GM23338 (cell line): ENCODE data around the gene THOC2. TPM values are rescaled to one million over a fixed set of nuclear protein-coding genes. Genes with fewer than 3 reads are reported as not detected.
A peak's percentile ranks its signal among the peaks of the same experiment; 100 is the strongest.
"Not testable (repeated sequence)": the region's sequence is repeated elsewhere in the genome, so short reads cannot be mapped to it uniquely, and the experiment has no call there.

ENCODE experiments used
- ATAC-seq: fragments of 200-7000 bp; cut with Tn5 transposase; 3 replicates; pipeline ENCODE4 v1.9.1; 2020
- DNase-seq: peaks from one replicate; pipeline ENCODE4 v3.0.0-alpha.2; 2015; ENCODE audit warnings: low spot score
- H2AFZ ChIP-seq: fragments of 200-600 bp; sonication (generic); 2 replicates; pipeline ENCODE4 v1.8.0; 2016; ENCODE audit warnings: antibody characterized with exemption, mild to moderate bottlenecking, moderate library complexity
- H3F3A ChIP-seq: fragments of 200-600 bp; sonication (generic); replicated peaks from 2 replicates; pipeline ENCODE4 v1.8.0; 2017; ENCODE audit warnings: antibody characterized with exemption, mixed run types, low read depth
- H3K27ac ChIP-seq: fragments of 200-600 bp; sonication (generic); 2 replicates; pipeline ENCODE4 v1.6.1; 2016; ENCODE audit warnings: low read depth
- H3K27me3 ChIP-seq: fragments of 200-600 bp; sonication (generic); 2 replicates; pipeline ENCODE4 v1.8.0; 2016; ENCODE audit warnings: mild to moderate bottlenecking, mixed run types, moderate library complexity; ENCODE audit not compliant: insufficient read depth
- H3K36me3 ChIP-seq: fragments of 200-600 bp; sonication (generic); 2 replicates; pipeline ENCODE4 v1.8.0; 2016; ENCODE audit warnings: mild to moderate bottlenecking; ENCODE audit not compliant: insufficient read depth
- H3K4me1 ChIP-seq: fragments of 200-600 bp; sonication (generic); 2 replicates; pipeline ENCODE4 v1.8.0; 2016; ENCODE audit warnings: mild to moderate bottlenecking, moderate library complexity; ENCODE audit not compliant: insufficient read depth
- H3K4me2 ChIP-seq: fragments of 200-600 bp; sonication (generic); 2 replicates; pipeline ENCODE4 v1.7.1; 2017; ENCODE audit warnings: mixed run types
- H3K4me3 ChIP-seq: fragments of 200-600 bp; sonication (generic); 2 replicates; pipeline ENCODE4 v1.6.1; 2016; ENCODE audit warnings: mixed run types
- H3K79me2 ChIP-seq: fragments of 200-600 bp; sonication (generic); replicated peaks from 2 replicates; pipeline ENCODE4 v1.8.0; 2017; ENCODE audit warnings: mild to moderate bottlenecking; ENCODE audit not compliant: insufficient read depth
- H3K9me2 ChIP-seq: fragments of 200-600 bp; sonication (generic); 2 replicates; pipeline ENCODE4 v1.8.0; 2017; ENCODE audit not compliant: insufficient read depth
- H4K20me1 ChIP-seq: fragments of 200-600 bp; sonication (generic); replicated peaks from 2 replicates; pipeline ENCODE4 v1.8.0; 2017; ENCODE audit warnings: mild to moderate bottlenecking; ENCODE audit not compliant: insufficient read depth
- H3K27ac Mint-ChIP-seq: 2 replicates; pipeline ENCODE4 v1.8.0; 2020; ENCODE audit warnings: inconsistent platforms, mild to moderate bottlenecking, moderate library complexity, mixed read lengths
- H3K27me3 Mint-ChIP-seq: 3 replicates; pipeline ENCODE4 v1.8.0; 2022; ENCODE audit warnings: low read depth, mild to moderate bottlenecking, moderate library complexity, mixed read lengths, inconsistent platforms; ENCODE audit not compliant: insufficient read depth, poor library complexity
- H3K36me3 Mint-ChIP-seq: 3 replicates; pipeline ENCODE4 v1.8.0; 2021; ENCODE audit warnings: low read depth, mild to moderate bottlenecking, inconsistent platforms, moderate library complexity, mixed read lengths
- H3K4me1 Mint-ChIP-seq: 3 replicates; pipeline ENCODE4 v1.8.0; 2020; ENCODE audit warnings: mild to moderate bottlenecking, inconsistent platforms, mixed read lengths
- H3K4me3 Mint-ChIP-seq: 3 replicates; pipeline ENCODE4 v1.8.0; 2021; ENCODE audit warnings: moderate library complexity, mild to moderate bottlenecking, inconsistent platforms, mixed read lengths
- H3K9me3 Mint-ChIP-seq: 3 replicates; pipeline ENCODE4 v1.8.0; 2020; ENCODE audit warnings: moderate library complexity, mild to moderate bottlenecking, inconsistent platforms, mixed read lengths
- CREB1 ChIP-seq: fragments of 250-450 bp; sonication (Bioruptor Pico); IDR thresholded peaks from 2 replicates; pipeline ENCODE4 v1.5.0; 2020; ENCODE audit warnings: low read depth, mild to moderate bottlenecking, moderate library complexity
- ETS1 ChIP-seq: IDR thresholded peaks from 2 replicates; pipeline ENCODE4 v1.6.1; 2016; ENCODE audit warnings: antibody characterized with exemption
- POLR2AphosphoS5 ChIP-seq: IDR thresholded peaks from 2 replicates; pipeline ENCODE4 v1.6.1; 2016; ENCODE audit warnings: antibody characterized with exemption, low read depth
- REST ChIP-seq: IDR thresholded peaks from one replicate; pipeline ENCODE4 v1.6.1; 2018; ENCODE audit warnings: antibody characterized with exemption; ENCODE audit not compliant: unreplicated experiment
- long read RNA-seq: library from polyadenylated mRNA; unstranded; transcript quantifications from one replicate; pipeline ENCODE4 v2.0.0, GENCODE V29; 2020; ENCODE audit not compliant: unreplicated experiment
- polyA plus RNA-seq: library from polyadenylated mRNA; unstranded; fragments of >200 nt; fragmentation: Nextera tagmentation; extraction: Ambion mirVana; gene quantifications from 2 replicates; pipeline ENCODE4 v1.2.1, GENCODE V29; 2016
- total RNA-seq: library from RNA; depleted of rRNA; stranded (reverse); fragments of >200 nt; shearing (Covaris generic); gene quantifications from 2 replicates; pipeline ENCODE4 v1.2.3, GENCODE V29; 2014; rRNA removed

The THOC2 gene
- total RNA-seq = 86.6 and 92.4 TPM in 2 replicates
- 103 and 138 TPM in 2 replicates for polyA plus RNA-seq
- long read RNA-seq, partial matches to known transcripts = 33 of 38 reads
- long read RNA-seq, other reads (novel, unspliced or antisense) = 4 of 38 reads

GRCh38 chrX:123732670-123733363 is at the start of gene THOC2:
TSS of gene THOC2 (minus strand) at chrX:123733052. CDS start at chrX:123733022, 30 bp downstream.
- H3K36me3 Mint-ChIP-seq = peaks cover 11% of the 10 kb centered on the region
- H3K27me3 ChIP-seq = no peaks in the 10 kb centered on the region
- peaks cover 5% of the 10 kb centered on the region; the same call in 1 of the 2 replicates for H3K4me1 ChIP-seq
- DNase-seq (peak; percentile 72), ATAC-seq (peak; percentile 91)
- peak within 1 kb of the TSS; percentile 25 for H2AFZ ChIP-seq
- peak within 1 kb of the TSS; percentile 95 for H3K27ac Mint-ChIP-seq
- peaks cover 11% of the 10 kb centered on the region; the same call in 1 of the 2 replicates for H4K20me1 ChIP-seq
- H3K36me3 ChIP-seq = no peaks in the 10 kb centered on the region
- H3K9me2 ChIP-seq = no peaks in the 10 kb centered on the region
- peaks cover 50% of the 10 kb centered on the region for H3K79me2 ChIP-seq
- H3K4me2 ChIP-seq = peak within 1 kb of the TSS; percentile 85
- H3K9me3 Mint-ChIP-seq = peaks cover 15% of the 10 kb centered on the region
- H3K4me1 Mint-ChIP-seq = peaks cover 8% of the 10 kb centered on the region; the same call in 2 of the 3 replicates
- H3K4me3 ChIP-seq = peak within 1 kb of the TSS; percentile 78
- peaks cover 7% of the 10 kb centered on the region for H3K27me3 Mint-ChIP-seq
- no peaks in the 10 kb centered on the region for H3F3A ChIP-seq
- 0 out of 2 replicates have a peak within 1 kb of the TSS, but pooled peaks have one; percentile 45 for H3K27ac ChIP-seq
- peak within 1 kb of the TSS; percentile 92 for H3K4me3 Mint-ChIP-seq
- TF ChIP-seq ETS1 = 0 out of 2 replicates have a peak, but pooled peaks have one; percentile 32
- no peak for TF ChIP-seq CREB1
- TF ChIP-seq REST = no peak
- TF ChIP-seq POLR2AphosphoS5 = peak; percentile 74

GRCh38 chrX:123781786-123782185 is 48.9 kb upstream of the THOC2 start:
- not testable (repeated sequence) for H3K9me3 Mint-ChIP-seq, H3K9me2 ChIP-seq, DNase-seq, H3K4me3 Mint-ChIP-seq, H3K4me1 Mint-ChIP-seq, H3K27ac ChIP-seq, H3K36me3 Mint-ChIP-seq, H3F3A ChIP-seq, H3K36me3 ChIP-seq, H2AFZ ChIP-seq, H3K27ac Mint-ChIP-seq, H3K4me1 ChIP-seq, H3K27me3 ChIP-seq, H4K20me1 ChIP-seq, ATAC-seq, H3K4me3 ChIP-seq, H3K4me2 ChIP-seq, H3K27me3 Mint-ChIP-seq, H3K79me2 ChIP-seq
